ENCODE data around the gene FILIP1. TPM values are rescaled to one million over a fixed set of nuclear protein-coding genes. Genes with fewer than 3 reads are reported as not detected.

The FILIP1 gene
- total RNA-seq, 4 donors from 2014 or later: 41.7 to 53.3 (median 48.4) TPM

DNA sequence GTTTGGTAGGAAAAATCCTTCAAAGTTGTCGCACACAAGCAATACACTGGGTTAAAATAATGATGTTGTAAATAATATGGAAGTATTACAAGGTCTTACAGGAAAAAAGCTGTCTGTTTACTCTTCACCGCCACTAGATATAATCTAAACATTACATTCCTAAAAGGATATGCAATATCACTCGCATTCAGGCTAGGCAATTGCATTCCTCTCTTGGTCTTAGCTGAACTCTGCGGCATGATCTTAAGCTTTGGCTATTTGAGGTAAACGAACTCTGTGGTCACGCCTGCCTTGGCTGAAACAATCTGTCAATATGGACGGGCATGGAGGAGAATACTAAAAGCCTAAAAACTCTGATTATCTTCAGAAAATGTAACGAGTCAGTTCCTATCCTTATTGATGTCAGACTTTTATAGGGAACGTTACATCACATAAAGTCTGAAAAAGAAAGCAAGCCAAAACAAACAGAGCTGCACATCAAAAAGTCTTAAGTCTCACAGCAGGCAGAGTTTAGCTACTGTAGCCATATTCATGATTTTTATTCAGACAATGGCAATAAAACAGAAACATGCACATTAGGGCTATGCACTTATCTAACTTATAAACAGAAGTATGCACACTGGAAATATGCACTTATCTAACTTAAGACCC is 30.8 kb upstream of the FILIP1 start:
- DNase-seq (ENCODE audit: extremely low spot score): no peak
- peaks cover 4 to 22% (median 12%) of the 10 kb centered on the region in 4 donors for H3K4me1 ChIP-seq
- intact Hi-C loops (cut with DNase I): loop anchor here (5.0 kb wide), 1 partner anchor 157 kb away; no protein-coding TSS in a partner anchor
- TF ChIP-seq EP300 (IDR thresholded peaks at IDR 0.05) (no peak), POLR2A (IDR thresholded peaks at IDR 0.05; ENCODE audit: low read depth) (no peak), POLR2AphosphoS5 (IDR thresholded peaks at IDR 0.05) (no peak)
- TF ChIP-seq, protein P1, sequence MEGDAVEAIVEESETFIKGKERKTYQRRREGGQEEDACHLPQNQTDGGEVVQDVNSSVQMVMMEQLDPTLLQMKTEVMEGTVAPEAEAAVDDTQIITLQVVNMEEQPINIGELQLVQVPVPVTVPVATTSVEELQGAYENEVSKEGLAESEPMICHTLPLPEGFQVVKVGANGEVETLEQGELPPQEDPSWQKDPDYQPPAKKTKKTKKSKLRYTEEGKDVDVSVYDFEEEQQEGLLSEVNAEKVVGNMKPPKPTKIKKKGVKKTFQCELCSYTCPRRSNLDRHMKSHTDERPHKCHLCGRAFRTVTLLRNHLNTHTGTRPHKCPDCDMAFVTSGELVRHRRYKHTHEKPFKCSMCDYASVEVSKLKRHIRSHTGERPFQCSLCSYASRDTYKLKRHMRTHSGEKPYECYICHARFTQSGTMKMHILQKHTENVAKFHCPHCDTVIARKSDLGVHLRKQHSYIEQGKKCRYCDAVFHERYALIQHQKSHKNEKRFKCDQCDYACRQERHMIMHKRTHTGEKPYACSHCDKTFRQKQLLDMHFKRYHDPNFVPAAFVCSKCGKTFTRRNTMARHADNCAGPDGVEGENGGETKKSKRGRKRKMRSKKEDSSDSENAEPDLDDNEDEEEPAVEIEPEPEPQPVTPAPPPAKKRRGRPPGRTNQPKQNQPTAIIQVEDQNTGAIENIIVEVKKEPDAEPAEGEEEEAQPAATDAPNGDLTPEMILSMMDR (IDR thresholded peaks at IDR 0.05): no peak
- no peaks in the 10 kb centered on the region for H3K36me3 ChIP-seq
- H3K27ac ChIP-seq (replicated peaks in 1 of 4): peak overlapping the region in 2 of 4 donors; percentile 3 to 28
- 19% methylated on average over 9 of the region's 9 CpGs for WGBS
- H3K4me3 ChIP-seq: peak overlapping the region; percentile 3 to 41 (median 36)
- no peaks in the 10 kb centered on the region for H3K9me3 ChIP-seq
- H3K27me3 ChIP-seq: no peaks in the 10 kb centered on the region

DNA sequence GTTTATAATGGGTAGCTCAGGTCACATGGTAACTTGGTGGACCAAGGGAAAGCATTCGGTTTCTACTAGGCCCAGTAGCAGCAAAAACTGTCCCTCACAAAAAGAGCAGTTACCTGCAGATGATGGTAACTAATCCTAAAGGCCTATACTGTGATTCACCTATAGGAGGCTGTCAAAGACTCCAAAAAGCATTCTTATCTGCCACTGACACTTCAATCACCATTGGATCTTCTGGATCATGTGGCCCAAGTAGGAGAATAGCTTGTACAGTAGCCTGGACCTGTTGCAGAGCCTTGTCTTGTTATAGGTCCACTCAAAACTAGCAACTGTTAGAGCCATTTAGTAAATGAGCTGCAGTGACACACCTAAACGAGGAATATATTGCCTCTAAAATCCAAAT is 23.2 kb upstream of the FILIP1 start:
- Histone ChIP-seq H3K27me3 (no peaks in the 10 kb centered on the region), H3K27ac (replicated peaks in 1 of 4) (no peak overlapping the region), H3K4me3 (no peak overlapping the region), H3K36me3 (no peaks in the 10 kb centered on the region), H3K4me1 (no peaks in the 10 kb centered on the region), H3K9me3 (no peaks in the 10 kb centered on the region)
- no peak for DNase-seq (ENCODE audit: extremely low spot score)
- 42% methylated on average over 2 of the region's 2 CpGs for WGBS
- TF ChIP-seq POLR2AphosphoS5 (IDR thresholded peaks at IDR 0.05): no peak
- no peak for TF ChIP-seq POLR2A (IDR thresholded peaks at IDR 0.05; ENCODE audit: low read depth)
- no peak for TF ChIP-seq EP300 (IDR thresholded peaks at IDR 0.05)
- TF ChIP-seq, protein P1 (IDR thresholded peaks at IDR 0.05): no peak
- intact Hi-C loops (cut with DNase I): no loop called here

DNA sequence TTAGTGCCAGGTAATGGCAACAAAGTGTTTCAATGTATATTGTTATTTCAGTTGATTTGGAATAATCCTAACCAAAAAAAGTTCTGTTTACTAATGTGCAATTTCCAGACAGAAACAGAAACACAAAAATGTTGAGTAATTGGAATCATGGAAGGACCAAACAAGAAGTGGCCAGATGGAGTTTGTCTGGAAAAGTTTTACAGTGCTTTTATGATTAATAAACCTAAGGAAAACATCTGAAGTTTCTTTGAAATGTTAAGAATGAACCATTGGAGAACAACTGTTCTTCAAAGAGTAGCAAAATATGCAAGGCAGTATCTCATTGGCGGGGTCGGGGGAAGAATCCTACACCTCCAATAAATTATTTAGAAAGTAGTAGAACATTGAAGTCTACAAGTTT is 19.0 kb upstream of the FILIP1 start:
- intact Hi-C loops (cut with DNase I): no loop called here
- no peak for DNase-seq (ENCODE audit: extremely low spot score)

DNA sequence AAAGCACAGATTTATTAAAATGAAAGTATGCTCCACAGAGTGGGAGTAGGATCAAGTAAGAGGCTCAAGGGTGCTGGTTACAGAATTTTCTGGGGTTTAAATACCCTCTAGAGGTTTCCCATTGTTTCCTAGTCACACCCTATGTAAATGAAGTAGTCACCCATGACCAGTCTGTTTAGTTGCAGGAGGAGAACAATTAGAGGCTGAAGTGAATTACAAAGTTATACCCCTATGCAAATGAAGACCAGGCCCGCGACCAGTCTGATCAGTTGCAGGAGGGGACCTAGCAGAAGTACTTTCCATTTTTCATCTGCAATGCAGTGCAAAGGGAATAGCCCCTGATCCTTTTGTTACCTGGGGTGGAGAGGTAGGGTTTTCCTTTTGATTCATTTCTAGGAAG is 11.8 kb upstream of the FILIP1 start:
- Histone ChIP-seq H3K27ac (replicated peaks in 1 of 4) (no peak overlapping the region), H3K27me3 (no peaks in the 10 kb centered on the region), H3K4me1 (peaks cover 0 to 10% (median 2%) of the 10 kb centered on the region in 4 donors), H3K36me3 (no peaks in the 10 kb centered on the region), H3K9me3 (no peaks in the 10 kb centered on the region), H3K4me3 (no peak overlapping the region)
- no peak for TF ChIP-seq EP300 (IDR thresholded peaks at IDR 0.05)
- TF ChIP-seq POLR2A (IDR thresholded peaks at IDR 0.05; ENCODE audit: low read depth): no peak
- TF ChIP-seq, protein P1 (IDR thresholded peaks at IDR 0.05): no peak
- intact Hi-C loops (cut with DNase I): no loop called here
- WGBS: 90% methylated on average over 2 of the region's 2 CpGs
- no peak for DNase-seq (ENCODE audit: extremely low spot score)

More for the DNA sequence above, 19.0 kb upstream of the FILIP1 start:
- Histone ChIP-seq H3K9me3 (no peaks in the 10 kb centered on the region), H3K4me3 (no peak overlapping the region), H3K36me3 (no peaks in the 10 kb centered on the region), H3K4me1 (no peaks in the 10 kb centered on the region), H3K27ac (replicated peaks in 1 of 4) (no peak overlapping the region), H3K27me3 (no peaks in the 10 kb centered on the region)
- TF ChIP-seq, protein P1 (IDR thresholded peaks at IDR 0.05): no peak
- TF ChIP-seq POLR2AphosphoS5 (IDR thresholded peaks at IDR 0.05) (no peak), POLR2A (IDR thresholded peaks at IDR 0.05; ENCODE audit: low read depth) (no peak), EP300 (IDR thresholded peaks at IDR 0.05) (no peak)
- WGBS: 84% methylated on average over 2 of the region's 2 CpGs
